Heart left ventricle (tissue), 13 donors: ENCODE data around the gene TRAPPC10.
"Not testable (repeated sequence)": the region's sequence is repeated elsewhere in the genome, so short reads cannot be mapped to it uniquely, and the experiment has no call there.

Experiments used
- POLR2A ChIP-seq, 2 donors: fragments of 450-650 bp; IDR thresholded peaks; one replicate each; pipeline ENCODE4 v1.6.1; 2017; ENCODE audit warnings: antibody characterized with exemption in 2 of 2, mild to moderate bottlenecking in 2 of 2, moderate library complexity in 2 of 2
- TF ChIP-seq, protein P1 (sequence below), 12 donors: fragments of 200-600 bp; sonication (generic) in 4 of 12; IDR thresholded peaks; one replicate each; pipeline versions ENCODE4 v1.5.0 to v1.8.0; 2018 to 2022; ENCODE audit warnings: antibody characterized with exemption in 12 of 12, mild to moderate bottlenecking in 5 of 12
- donor health status: ischemic (EF 13 %, LVEDD 7.1; RV severe dilation, severe dysfunction).
- donor health status: DM: no; HTN: yes; CAD: no.
- donor health status: DM: no; HTN: no; CAD: no.
- donor health status: ischemic (EF 25% LVEDD 6.9; RV normal size, moderate dysfunction).
- donor health status: ischemic (EF 25% LVEDD 5.7; RV mildly dilated, moderate dysfunction).
- donor health status: ischemic (EF 35%, LVEDD 5.7; RV mildly dilated, moderate dysfunction).
- donor health status: nonischemic (EF 11% LVEDD 7.7; RV severe dilation, severe dysfunction).
- donor health status: DM: yes; HTN: yes; CAD: no.
- donor health status: PGD.
- donor health status: ischemic (EF 29% LVEDD 5.4; RV normal size, mild dysfunction).
- donor health status: nonischemic (EF 23%, LVEDD 6.1; RV moderate dilation, normal function).

DNA sequence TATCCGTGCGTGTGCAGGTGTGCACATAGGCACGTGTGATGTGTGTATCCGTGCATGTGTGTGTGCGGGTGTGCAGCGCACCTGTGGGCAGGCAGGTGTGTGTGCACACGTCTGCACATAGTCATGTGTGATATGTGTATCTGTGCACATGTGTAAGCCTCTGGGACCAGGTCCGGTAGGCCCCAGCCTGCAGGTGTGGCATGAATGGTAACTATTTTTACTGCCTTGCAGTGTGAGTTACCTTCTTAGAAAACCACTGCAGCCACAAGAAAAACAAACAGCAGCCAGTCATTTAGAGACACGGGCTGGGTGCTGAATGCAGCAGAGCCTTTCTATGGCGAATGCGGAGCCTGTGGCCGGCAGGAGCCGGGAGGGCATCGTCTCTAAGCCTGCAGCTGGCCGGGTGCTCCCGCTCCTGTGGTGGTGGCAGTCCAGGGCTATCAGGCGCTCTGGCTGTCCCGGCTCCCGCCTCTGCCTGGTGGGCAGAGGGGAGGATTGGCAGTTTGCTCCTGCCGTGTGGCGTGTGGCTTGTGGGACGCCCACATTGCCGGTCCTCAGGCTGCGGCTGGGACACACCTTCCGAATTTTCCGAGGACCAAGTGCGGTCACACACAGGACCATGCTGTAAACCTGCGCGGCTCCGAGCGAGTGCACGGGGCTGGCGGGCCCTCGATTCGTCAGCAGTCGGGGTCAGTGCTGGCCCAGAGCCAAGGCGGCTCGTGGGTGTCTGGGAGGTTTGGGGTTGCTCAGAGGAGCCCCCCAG, 143.3 kb downstream of the TRAPPC10 start:
- TF ChIP-seq, protein P1, sequence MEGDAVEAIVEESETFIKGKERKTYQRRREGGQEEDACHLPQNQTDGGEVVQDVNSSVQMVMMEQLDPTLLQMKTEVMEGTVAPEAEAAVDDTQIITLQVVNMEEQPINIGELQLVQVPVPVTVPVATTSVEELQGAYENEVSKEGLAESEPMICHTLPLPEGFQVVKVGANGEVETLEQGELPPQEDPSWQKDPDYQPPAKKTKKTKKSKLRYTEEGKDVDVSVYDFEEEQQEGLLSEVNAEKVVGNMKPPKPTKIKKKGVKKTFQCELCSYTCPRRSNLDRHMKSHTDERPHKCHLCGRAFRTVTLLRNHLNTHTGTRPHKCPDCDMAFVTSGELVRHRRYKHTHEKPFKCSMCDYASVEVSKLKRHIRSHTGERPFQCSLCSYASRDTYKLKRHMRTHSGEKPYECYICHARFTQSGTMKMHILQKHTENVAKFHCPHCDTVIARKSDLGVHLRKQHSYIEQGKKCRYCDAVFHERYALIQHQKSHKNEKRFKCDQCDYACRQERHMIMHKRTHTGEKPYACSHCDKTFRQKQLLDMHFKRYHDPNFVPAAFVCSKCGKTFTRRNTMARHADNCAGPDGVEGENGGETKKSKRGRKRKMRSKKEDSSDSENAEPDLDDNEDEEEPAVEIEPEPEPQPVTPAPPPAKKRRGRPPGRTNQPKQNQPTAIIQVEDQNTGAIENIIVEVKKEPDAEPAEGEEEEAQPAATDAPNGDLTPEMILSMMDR (IDR thresholded peaks at IDR 0.05) = not testable (repeated sequence)
- TF ChIP-seq POLR2A (IDR thresholded peaks at IDR 0.05) = not testable (repeated sequence)
